Femur (tissue), 1 donor: ENCODE results near the gene SURF4.
"Not testable (repeated sequence)": the region's sequence is repeated elsewhere in the genome, so short reads cannot be mapped to it uniquely, and the experiment has no call there.

Experiments
- DNase-seq: peaks from one replicate; pipeline ENCODE4 v3.0.0-alpha.2; 2017

The SURF4 gene

DNA sequence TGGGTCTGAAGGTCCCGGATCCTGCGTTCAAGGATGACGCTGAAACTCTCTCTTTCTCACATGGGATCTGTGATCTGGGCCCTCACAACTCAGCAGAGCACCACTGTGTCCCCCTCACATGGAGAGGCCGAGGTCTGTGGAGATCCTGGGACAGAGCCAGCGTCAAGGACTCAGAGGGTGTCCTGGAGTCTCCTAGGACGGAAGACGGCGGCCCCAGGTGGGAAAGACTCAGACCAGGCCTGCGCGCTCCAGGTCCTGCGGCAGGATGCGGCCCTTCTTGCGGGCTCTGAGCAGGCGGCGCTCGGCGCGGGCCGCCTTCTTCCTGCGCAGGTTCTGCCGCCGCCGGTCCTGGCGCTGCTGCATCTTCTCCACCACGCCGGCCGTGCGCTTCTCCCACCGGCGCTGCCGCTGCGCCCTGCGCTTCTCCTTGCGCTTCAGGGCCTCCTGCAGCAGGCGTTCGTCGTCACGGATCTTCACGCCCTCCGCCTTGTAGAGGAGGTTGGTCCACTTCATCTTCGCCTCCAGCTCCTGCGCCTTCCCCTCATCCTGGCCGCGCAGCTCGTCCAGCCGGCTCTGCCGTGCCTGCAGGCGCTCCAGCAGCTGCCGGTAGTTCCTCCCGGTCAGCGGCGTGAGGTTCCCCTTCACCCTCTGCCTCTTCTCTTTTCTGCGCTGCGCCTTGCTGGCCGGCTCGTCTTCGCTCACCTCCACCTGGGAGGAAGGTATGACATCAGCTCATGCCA, 44.0 kb downstream of the SURF4 start:
- DNase-seq, result no peak

DNA sequence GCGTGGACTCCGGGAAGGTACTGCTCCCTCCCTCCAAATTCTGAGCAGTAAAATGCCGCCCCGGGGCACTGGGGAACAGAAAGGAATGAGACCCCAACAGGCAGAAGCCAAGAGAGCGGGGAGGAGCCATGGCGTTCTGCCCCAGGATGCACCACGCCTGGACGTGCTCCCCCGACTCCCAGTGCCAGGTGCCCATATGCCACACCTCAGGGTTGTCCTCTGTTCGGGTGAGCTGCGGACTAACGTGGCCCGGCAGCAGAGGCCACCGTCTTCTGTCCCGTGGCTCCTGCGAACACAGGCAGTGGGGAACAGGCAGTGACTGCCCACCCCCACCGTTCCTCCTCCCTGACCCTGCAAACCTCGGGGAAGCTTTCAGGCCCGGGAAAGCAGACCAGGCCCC, 44.6 kb downstream of the SURF4 start:
- DNase-seq, result no peak

DNA sequence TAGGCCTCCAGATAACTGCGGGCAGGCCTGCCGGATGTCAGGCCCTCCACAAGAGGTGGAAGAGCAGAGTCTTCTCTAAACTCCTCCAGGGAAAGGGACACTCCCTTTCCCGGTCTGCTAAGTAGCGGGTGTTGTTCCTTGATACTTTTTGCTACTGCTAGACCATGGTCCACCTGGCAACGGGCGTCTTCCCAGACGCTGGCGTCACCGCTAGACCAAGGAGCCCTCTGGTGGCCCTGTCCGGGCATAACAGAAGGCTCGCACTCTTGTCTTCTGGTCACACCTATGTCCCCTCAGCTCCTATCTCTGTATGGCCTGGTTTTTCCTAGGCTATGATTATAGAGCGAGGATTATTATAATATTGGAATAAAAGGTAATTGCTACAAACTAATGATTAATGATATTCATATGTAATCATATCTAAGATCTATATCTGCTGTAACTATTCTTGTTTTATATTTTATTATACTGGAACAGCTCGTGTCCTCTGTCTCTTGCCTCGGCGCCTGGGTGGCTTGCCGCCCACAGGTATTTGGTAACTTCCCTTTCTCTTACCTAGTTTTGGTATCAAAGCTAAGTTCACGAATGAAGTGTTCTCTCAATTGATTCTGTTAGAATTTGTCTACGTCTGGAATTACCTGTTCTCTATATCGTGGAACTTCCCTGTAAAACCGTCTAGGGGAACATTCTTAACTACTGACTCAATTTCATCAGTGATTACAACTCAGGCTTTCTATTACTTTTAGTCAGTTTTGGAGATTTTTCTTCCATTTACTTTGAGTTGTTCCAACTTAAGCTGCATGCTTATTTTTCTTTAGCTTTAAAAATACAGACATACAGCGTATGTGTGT, 46.3 kb downstream of the SURF4 start:
- DNase-seq, result not testable (repeated sequence)

DNA sequence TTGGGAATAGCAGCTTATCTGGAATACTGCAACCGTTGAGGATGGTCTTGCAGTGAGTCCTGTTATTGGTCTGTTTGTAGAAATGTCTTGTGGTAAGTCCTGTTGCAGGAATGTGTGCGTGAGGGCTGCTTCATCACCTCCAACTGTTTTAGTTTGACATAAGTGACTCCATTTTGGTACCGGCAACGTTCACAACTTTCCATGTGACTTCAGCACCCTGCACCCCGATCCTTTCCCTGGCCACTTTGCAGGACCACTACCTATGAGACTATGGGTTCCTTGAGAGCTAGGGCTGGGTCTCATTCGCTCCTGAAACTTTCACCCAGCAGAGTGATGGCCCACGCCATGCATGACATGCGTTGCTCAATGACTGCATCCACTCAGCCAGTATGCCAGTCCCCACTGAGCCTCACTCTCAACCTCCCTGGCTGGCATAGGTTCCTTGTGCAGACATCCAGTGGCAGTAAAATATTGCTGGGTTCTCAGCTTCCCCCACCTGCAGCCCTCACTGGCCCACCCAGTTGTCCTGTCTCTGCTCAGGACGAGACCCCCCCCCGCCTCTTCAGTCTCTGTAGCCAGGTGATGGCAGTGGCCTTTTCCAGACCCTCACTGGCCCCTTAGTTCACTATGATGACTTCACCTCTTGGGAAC, 47.9 kb downstream of the SURF4 start:
- DNase-seq, result no peak

DNA sequence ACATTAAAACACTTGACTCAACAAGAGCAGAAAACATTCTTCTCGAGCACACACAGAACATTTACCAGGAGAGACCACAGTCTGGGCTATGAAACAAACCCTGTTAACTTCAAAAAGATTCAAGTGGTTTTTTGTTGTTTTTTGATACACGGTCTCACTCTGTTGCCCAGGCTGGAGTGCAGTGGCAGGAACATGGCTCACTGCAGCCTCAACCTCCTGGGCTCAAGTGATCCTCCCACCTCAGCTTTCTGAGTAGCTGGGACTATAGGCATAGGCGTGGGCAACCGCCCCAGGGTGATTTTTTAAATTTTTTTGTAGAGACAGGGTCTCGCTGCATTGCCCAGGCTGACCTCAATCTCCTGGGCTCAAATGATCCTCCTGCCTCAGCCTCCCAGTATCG, 48.8 kb downstream of the SURF4 start:
- DNase-seq, result not testable (repeated sequence)

DNA sequence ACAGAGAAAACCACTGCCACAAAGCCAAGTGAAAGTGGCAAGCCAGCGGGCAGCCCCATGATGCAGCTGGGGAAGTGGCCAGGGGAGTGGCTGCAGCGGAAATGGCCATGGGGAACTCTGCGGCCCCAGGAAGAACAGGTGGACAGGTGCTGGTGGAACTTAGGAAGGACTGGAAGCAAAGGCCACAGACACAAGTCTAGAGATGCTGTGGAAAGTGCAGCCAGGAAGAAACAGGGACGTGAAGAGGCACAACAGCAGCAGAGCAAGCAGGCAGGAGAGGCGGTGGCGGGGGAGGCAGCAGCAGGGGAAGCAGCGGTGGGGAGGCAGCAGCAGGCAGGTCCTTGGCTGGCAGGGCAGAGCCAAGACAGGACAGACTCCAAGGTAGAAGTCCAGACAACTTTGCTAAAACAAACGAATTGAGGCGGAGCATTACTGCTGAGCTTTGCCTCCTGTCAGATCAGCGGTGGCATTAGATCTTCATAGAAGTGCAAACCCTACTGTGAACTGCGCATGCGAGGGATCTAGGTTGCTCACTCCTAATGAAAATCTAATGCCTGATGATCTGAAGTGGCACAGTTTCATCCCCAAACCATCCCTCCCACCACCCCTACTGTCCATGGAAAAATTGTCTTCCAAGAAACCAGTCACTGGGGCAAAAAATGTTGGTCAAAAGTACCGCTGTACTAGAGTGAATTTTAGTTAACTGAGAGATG, 51.7 kb downstream of the SURF4 start:
- DNase-seq, result no peak

DNA sequence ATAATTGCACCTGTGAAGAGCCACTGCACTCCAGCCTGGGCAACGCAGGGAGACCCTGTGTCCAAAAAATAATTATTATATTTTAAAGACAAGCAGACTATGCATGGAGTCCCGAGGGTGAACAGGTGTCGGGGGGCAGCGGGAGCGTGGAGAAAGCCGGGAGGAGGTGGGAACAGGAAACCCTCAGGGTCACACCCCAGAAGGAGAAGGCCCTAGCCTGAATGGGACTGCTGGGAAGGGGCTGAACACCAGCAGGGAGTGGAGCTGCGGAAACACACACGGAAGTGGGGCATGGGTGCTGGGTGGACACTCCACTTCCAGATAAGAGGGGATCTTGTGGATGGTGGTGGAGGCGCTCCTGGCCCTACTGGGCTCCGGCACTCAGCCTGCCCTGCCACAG, 52.6 kb downstream of the SURF4 start:
- no peak for DNase-seq

DNA sequence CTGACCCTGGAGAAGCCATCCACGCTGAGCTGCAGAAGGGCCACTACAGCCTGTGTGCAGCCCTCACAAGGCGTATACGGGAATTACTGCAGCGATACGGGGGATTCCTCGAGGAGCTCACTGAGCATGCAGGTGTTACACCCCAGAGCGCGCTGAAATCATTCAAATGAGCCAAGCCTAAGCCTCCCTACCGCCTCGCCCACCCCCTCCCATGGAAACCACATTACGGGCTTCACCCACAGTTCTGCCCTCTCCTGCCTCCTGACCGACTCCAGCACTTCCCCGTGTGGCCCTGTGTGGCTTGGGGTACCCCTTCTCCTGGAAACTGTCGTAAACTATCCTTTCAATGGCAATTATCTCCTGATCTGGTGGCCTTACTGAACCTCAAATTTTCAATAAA, 53.2 kb downstream of the SURF4 start:
- no peak for DNase-seq

DNA sequence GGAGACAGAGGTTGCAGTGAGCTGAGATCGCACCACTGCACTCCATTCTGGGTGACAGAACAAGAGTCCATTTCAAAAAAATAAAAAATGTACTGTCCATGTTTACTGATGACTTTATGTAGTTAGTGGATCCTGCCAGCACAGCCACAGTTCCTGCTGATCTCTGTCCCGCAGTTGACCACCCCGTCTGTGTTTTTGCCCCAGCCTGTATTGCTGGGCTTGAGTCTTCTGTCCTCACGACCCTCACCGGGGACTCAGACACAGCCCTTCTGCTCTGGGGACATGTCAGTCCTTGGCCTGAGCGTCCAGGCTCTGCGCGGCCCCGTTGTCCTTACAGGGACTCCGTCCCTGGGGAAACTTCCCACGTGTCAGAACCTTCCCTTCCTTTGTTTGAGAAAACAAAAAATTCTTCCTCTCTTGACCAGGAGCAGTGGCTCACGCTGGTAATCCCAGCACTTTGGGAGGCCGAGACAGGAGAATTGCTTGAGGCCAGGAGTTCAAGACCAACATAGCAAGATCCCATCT, 54.4 kb downstream of the SURF4 start:
- DNase-seq, result no peak

DNA sequence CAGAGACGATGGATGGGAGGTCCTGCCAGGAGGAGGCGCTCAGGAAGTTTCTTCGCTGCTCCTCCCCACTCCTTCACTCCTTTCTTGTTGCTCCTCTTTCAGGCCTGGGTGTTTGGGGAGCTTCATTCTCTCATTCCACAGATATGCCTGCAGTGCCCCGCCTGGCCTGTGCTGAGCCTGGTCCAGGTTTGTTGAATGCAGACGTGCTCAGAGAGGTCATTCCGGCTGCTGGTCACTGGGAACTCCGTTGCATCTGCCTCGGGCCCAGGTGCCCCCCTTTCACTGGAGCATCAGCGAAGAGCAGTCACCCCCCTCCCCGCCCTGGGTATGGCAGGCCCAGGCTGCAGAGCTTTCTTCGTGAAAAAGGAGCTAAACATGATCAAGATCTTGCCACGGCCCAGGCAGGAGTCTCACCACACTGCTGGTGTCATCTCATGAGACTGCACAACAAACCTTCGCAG, 55.4 kb downstream of the SURF4 start:
- DNase-seq, result no peak

DNA sequence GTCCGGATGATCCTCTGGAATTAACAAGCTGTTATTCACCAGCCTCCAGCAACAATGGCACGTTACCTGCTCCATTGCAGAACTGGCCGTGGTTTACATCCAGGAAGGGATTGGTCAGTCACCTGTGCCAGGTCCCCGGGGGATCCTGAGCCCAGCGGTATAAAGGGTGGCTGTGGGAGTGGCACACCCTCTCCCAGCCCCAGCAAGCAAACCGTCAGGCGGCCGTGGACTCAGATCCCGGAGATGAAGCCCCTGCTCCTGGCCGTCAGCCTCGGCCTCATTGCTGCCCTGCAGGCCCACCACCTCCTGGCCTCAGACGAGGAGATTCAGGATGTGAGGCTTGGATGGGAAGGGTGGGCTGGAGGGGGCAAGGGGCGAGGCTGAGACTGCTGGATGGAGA, 58.3 kb downstream of the SURF4 start:
- not testable (repeated sequence) for DNase-seq

DNA sequence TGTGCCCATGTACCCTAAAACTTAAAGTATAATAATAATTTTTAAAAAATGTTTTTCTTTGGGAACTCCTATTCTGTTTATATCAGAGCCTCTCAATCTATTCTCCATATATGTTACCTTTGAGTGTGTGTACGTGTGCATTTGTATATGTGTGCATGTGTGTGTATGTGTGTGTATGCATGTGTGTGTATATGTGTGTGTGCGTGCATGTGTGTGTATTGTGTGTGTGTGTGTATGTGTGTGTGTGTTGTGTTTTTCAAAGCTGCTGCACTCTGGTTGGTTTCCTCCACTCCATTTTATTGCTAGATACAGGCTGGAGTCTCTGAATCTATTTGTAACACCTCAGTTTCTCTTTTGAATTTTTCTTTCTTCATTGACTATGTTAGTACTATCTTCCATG, 59.9 kb downstream of the SURF4 start:
- no peak for DNase-seq
